ENCODE data around the gene MORC3.

- TF ChIP-seq CTCF (IDR thresholded peaks at IDR 0.05) (no peak), POLR2A (IDR thresholded peaks at IDR 0.05) (peak in 1 of 2 donors; percentile 37)
Observed at GRCh38 chr21:36297938-36298572, 21.9 kb upstream of the MORC3 start.

Data from tibial nerve (tissue), 3 donors.